ENCODE data around the gene EIF4E1B.

Gene EIF4E1B

DNA sequence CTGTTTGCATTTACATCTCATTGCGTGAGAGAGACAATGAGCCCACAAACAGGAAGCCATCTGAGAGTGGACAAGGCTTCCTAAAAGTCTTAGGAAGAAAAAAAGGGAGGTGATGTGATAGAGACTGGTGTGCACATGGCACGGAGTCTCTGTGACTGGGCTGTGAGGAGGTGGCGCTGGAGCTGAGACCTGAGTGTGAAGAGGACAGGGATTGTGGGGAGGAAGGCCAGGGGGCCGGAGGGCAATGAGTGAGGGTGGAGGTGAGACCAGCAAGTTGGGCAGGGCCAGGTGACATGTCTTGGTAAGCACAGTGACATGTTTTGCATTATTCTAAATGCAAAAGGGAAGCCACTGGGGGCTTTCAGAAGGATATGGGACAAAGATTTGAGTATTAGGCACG lies 61.9 kb downstream of the EIF4E1B start:
- no peak for TF ChIP-seq EZH2phosphoT487 (IDR thresholded peaks at IDR 0.05; ENCODE audit: borderline replicate concordance)
- Histone ChIP-seq H3F3A (ENCODE audit: low read depth) (no peaks in the 10 kb centered on the region), H3K36me3 (ENCODE audit: insufficient read depth, low read length) (no peaks in the 10 kb centered on the region), H3K4me1 (ENCODE audit: insufficient read depth, low read length, poor library complexity, severe bottlenecking) (no peaks in the 10 kb centered on the region), H3K9ac (ENCODE audit: low read depth, low read length, poor library complexity, severe bottlenecking) (no peak overlapping the region), H2AFZ (ENCODE audit: low read length) (no peak overlapping the region), H3K9me2 (replicated peaks; ENCODE audit: low read depth, low read length) (no peaks in the 10 kb centered on the region), H3K79me2 (ENCODE audit: insufficient read depth, low read length) (no peaks in the 10 kb centered on the region), H3K4me2 (ENCODE audit: low read depth, low read length, poor library complexity, severe bottlenecking) (no peak overlapping the region), H3K4me3 (ENCODE audit: low read length, poor library complexity, severe bottlenecking) (no peak overlapping the region), H4K20me1 (ENCODE audit: insufficient read depth, low read length, poor library complexity, severe bottlenecking) (no peaks in the 10 kb centered on the region), H3K9me3 (ENCODE audit: insufficient read depth, low read depth, low read length) (no peaks in the 10 kb centered on the region), H3K27me3 (ENCODE audit: insufficient read depth, low read length, poor library complexity, severe bottlenecking) (no peaks in the 10 kb centered on the region)

DNA sequence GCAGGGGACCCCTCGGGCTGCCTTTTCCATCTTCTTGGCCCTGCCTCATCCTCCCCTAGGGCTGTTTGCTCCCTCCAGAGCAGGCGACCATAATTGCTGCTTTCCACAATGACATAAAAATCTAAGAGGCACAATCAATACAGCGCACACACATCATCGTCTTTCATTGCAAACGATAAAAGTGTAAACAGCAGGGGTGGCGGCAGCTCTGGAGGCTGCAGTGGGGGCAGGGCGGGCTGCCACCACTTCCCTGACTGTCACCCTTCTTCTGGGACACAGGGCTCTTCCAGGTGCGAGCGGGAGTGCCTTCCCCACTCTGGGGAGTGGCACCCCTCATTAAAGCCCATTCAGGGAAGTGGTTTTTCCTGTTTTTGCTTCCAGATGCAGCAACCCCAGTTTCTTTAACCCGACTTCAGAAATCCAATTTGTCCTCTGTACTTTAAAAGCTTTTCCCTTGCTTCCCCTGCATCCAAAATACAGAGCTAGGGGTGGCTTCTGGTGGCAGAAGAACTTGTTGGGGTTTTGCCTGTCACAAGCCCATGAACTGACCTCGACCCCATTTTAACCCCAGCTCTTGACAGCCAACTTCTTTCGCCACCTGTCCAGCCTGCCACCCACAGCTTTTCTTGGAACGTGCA lies 62.5 kb downstream of the EIF4E1B start:
- H3K9ac ChIP-seq (ENCODE audit: low read depth, low read length, poor library complexity, severe bottlenecking), result no peak overlapping the region
- no peaks in the 10 kb centered on the region for H4K20me1 ChIP-seq (ENCODE audit: insufficient read depth, low read length, poor library complexity, severe bottlenecking)
- no peaks in the 10 kb centered on the region for H3F3A ChIP-seq (ENCODE audit: low read depth)
- H3K4me1 ChIP-seq (ENCODE audit: insufficient read depth, low read length, poor library complexity, severe bottlenecking), result no peaks in the 10 kb centered on the region
- H3K9me3 ChIP-seq (ENCODE audit: insufficient read depth, low read depth, low read length), result no peaks in the 10 kb centered on the region
- H3K9me2 ChIP-seq (replicated peaks; ENCODE audit: low read depth, low read length), result no peaks in the 10 kb centered on the region
- no peaks in the 10 kb centered on the region for H3K36me3 ChIP-seq (ENCODE audit: insufficient read depth, low read length)
- no peak overlapping the region for H2AFZ ChIP-seq (ENCODE audit: low read length)
- no peak overlapping the region for H3K4me3 ChIP-seq (ENCODE audit: low read length, poor library complexity, severe bottlenecking)
- no peak overlapping the region for H3K4me2 ChIP-seq (ENCODE audit: low read depth, low read length, poor library complexity, severe bottlenecking)
- H3K27me3 ChIP-seq (ENCODE audit: insufficient read depth, low read length, poor library complexity, severe bottlenecking), result no peaks in the 10 kb centered on the region
- H3K79me2 ChIP-seq (ENCODE audit: insufficient read depth, low read length), result no peaks in the 10 kb centered on the region
- no peak for TF ChIP-seq EZH2phosphoT487 (IDR thresholded peaks at IDR 0.05; ENCODE audit: borderline replicate concordance)
- TF ChIP-seq, protein P1, sequence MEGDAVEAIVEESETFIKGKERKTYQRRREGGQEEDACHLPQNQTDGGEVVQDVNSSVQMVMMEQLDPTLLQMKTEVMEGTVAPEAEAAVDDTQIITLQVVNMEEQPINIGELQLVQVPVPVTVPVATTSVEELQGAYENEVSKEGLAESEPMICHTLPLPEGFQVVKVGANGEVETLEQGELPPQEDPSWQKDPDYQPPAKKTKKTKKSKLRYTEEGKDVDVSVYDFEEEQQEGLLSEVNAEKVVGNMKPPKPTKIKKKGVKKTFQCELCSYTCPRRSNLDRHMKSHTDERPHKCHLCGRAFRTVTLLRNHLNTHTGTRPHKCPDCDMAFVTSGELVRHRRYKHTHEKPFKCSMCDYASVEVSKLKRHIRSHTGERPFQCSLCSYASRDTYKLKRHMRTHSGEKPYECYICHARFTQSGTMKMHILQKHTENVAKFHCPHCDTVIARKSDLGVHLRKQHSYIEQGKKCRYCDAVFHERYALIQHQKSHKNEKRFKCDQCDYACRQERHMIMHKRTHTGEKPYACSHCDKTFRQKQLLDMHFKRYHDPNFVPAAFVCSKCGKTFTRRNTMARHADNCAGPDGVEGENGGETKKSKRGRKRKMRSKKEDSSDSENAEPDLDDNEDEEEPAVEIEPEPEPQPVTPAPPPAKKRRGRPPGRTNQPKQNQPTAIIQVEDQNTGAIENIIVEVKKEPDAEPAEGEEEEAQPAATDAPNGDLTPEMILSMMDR (conservative IDR thresholded peaks at IDR 0.05; ENCODE audit: low read length), result no peak

DNA sequence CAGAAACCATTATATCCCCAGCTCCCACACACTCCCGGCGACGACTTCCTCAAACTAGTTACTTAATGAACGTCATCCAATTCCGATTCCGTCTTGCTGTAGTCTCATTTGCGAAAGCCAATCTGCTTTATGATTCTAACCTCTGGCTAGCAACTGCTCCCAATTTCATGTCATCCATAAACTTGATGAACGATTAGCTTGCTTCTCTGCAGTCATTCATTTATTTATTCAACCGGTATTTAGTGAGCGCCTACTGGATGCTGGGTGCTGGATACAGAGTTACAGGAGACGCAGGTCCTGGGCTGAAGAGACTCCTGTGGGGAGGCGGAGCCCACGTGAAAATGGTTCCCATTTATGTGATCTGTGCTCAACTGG lies 63.0 kb downstream of the EIF4E1B start:
- H3K9me3 ChIP-seq (ENCODE audit: insufficient read depth, low read depth, low read length), result no peaks in the 10 kb centered on the region
- no peaks in the 10 kb centered on the region for H3F3A ChIP-seq (ENCODE audit: low read depth)
- H3K4me2 ChIP-seq (ENCODE audit: low read depth, low read length, poor library complexity, severe bottlenecking), result no peak overlapping the region
- no peaks in the 10 kb centered on the region for H3K9me2 ChIP-seq (replicated peaks; ENCODE audit: low read depth, low read length)
- TF ChIP-seq EZH2phosphoT487 (IDR thresholded peaks at IDR 0.05; ENCODE audit: borderline replicate concordance), result no peak
- TF ChIP-seq, protein P1 (conservative IDR thresholded peaks at IDR 0.05; ENCODE audit: low read length), result no peak
- H4K20me1 ChIP-seq (ENCODE audit: insufficient read depth, low read length, poor library complexity, severe bottlenecking), result no peaks in the 10 kb centered on the region
- no peaks in the 10 kb centered on the region for H3K79me2 ChIP-seq (ENCODE audit: insufficient read depth, low read length)
- no peak overlapping the region for H3K4me3 ChIP-seq (ENCODE audit: low read length, poor library complexity, severe bottlenecking)
- H3K9ac ChIP-seq (ENCODE audit: low read depth, low read length, poor library complexity, severe bottlenecking), result no peak overlapping the region
- H3K27me3 ChIP-seq (ENCODE audit: insufficient read depth, low read length, poor library complexity, severe bottlenecking), result no peaks in the 10 kb centered on the region
- no peaks in the 10 kb centered on the region for H3K4me1 ChIP-seq (ENCODE audit: insufficient read depth, low read length, poor library complexity, severe bottlenecking)
- H3K36me3 ChIP-seq (ENCODE audit: insufficient read depth, low read length), result no peaks in the 10 kb centered on the region
- no peak overlapping the region for H2AFZ ChIP-seq (ENCODE audit: low read length)

DNA sequence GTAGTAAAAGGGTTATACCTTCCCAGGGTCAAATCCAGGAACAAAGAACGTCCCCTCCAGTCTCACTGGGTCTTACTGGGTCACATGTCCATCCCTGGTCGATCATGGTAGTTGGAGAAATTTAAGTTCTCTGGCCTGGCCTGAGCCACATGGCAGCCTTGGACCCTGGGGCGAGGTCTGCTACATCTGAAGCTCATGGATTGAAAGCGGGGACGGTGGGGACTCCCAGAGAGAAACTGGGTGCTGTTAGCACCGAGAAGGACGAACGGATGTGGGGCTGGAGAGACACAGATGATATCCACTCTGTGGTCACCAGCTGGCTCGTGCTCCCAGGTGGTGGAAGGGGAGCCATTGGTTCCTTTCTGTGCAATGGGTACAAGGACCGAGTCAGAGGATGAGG lies 63.7 kb downstream of the EIF4E1B start:
- no peaks in the 10 kb centered on the region for H3K27me3 ChIP-seq (ENCODE audit: insufficient read depth, low read length, poor library complexity, severe bottlenecking)
- TF ChIP-seq, protein P1 (conservative IDR thresholded peaks at IDR 0.05; ENCODE audit: low read length), result no peak
- no peak for TF ChIP-seq EZH2phosphoT487 (IDR thresholded peaks at IDR 0.05; ENCODE audit: borderline replicate concordance)
- no peaks in the 10 kb centered on the region for H3K79me2 ChIP-seq (ENCODE audit: insufficient read depth, low read length)
- no peaks in the 10 kb centered on the region for H3K4me1 ChIP-seq (ENCODE audit: insufficient read depth, low read length, poor library complexity, severe bottlenecking)
- no peaks in the 10 kb centered on the region for H3F3A ChIP-seq (ENCODE audit: low read depth)
- no peak overlapping the region for H3K4me2 ChIP-seq (ENCODE audit: low read depth, low read length, poor library complexity, severe bottlenecking)
- H2AFZ ChIP-seq (ENCODE audit: low read length), result no peak overlapping the region
- no peak overlapping the region for H3K9ac ChIP-seq (ENCODE audit: low read depth, low read length, poor library complexity, severe bottlenecking)
- H3K9me3 ChIP-seq (ENCODE audit: insufficient read depth, low read depth, low read length), result no peaks in the 10 kb centered on the region
- no peaks in the 10 kb centered on the region for H3K9me2 ChIP-seq (replicated peaks; ENCODE audit: low read depth, low read length)
- no peak overlapping the region for H3K4me3 ChIP-seq (ENCODE audit: low read length, poor library complexity, severe bottlenecking)
- no peaks in the 10 kb centered on the region for H3K36me3 ChIP-seq (ENCODE audit: insufficient read depth, low read length)
- H4K20me1 ChIP-seq (ENCODE audit: insufficient read depth, low read length, poor library complexity, severe bottlenecking), result no peaks in the 10 kb centered on the region

All from Loucy (cell line).